Activated CD8-positive, alpha-beta memory T cell treated with anti-CD3 and anti-CD28 coated beads for 48 hours (primary cell): ENCODE measurements around the gene BMP10.

Source experiments
- DNase-seq, 3 experiments: peaks; one replicate each; pipeline ENCODE4 v3.0.0-alpha.2; 2020; ENCODE audit warnings: low read depth in 2 of 3, low spot score in 2 of 3

The BMP10 gene

GRCh38 chr2:68853915-68854314, 17.3 kb downstream of the BMP10 start:
- DNase-seq = no peak

- DNase-seq = no peak
Observed at GRCh38 chr2:68853035-68853434, 18.2 kb downstream of the BMP10 start.

- DNase-seq = no peak
Observed at GRCh38 chr2:68850524-68850923, 20.7 kb downstream of the BMP10 start.

- no peak for DNase-seq
Observed at GRCh38 chr2:68849579-68850030, 21.6 kb downstream of the BMP10 start.

GRCh38 chr2:68847751-68848150, 23.4 kb downstream of the BMP10 start:
- no peak for DNase-seq

- no peak for DNase-seq
Observed at GRCh38 chr2:68846091-68846490, 25.1 kb downstream of the BMP10 start.

GRCh38 chr2:68845043-68845442, 26.2 kb downstream of the BMP10 start:
- no peak for DNase-seq

- no peak for DNase-seq
Observed at GRCh38 chr2:68839260-68839833, 31.9 kb downstream of the BMP10 start.

- DNase-seq = no peak
Observed at GRCh38 chr2:68838641-68839040, 32.6 kb downstream of the BMP10 start.

GRCh38 chr2:68837861-68838341, 33.3 kb downstream of the BMP10 start:
- no peak for DNase-seq

GRCh38 chr2:68837164-68837860, 33.9 kb downstream of the BMP10 start:
- peak in 2 of 3 experiments; percentile 16 to 28 for DNase-seq

- no peak for DNase-seq
Observed at GRCh38 chr2:68835621-68836020, 35.6 kb downstream of the BMP10 start.

GRCh38 chr2:68834737-68835376, 36.3 kb downstream of the BMP10 start:
- DNase-seq = no peak

- DNase-seq = no peak
Observed at GRCh38 chr2:68833162-68833561, 38.0 kb downstream of the BMP10 start.

GRCh38 chr2:68832233-68832869, 38.8 kb downstream of the BMP10 start:
- DNase-seq = peak in 2 of 3 experiments; percentile 21 to 41

- no peak for DNase-seq
Observed at GRCh38 chr2:68831686-68832232, 39.4 kb downstream of the BMP10 start.

- no peak for DNase-seq
Observed at GRCh38 chr2:68829749-68830148, 41.4 kb downstream of the BMP10 start.

GRCh38 chr2:68828887-68829708, 42.1 kb downstream of the BMP10 start:
- no peak for DNase-seq

- no peak for DNase-seq
Observed at GRCh38 chr2:68827666-68828065, 43.5 kb downstream of the BMP10 start.

GRCh38 chr2:68825866-68826265, 45.3 kb downstream of the BMP10 start:
- no peak for DNase-seq

GRCh38 chr2:68824831-68825230, 46.4 kb downstream of the BMP10 start:
- DNase-seq = no peak
